ENCODE measurements around the gene EPM2A.

DNA sequence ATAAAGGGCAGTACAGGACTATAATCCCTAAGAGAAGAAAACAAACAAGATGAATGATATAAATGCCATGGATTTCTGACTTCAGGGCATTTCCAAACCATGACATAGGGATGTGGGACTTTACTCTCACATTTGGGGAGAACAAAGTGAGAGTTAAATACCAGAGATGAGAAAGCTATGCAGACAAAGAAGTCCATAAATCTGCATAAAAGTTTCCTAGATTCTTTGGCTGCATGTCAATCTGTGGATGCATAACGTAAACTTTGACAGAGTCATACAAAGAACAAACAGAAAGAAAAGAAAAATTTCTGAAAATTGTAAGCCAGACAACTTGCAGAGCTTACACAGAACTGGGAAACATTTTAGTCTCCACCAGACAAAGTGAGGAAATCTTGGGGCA is 11.7 kb downstream of the EPM2A start:
- TF ChIP-seq CTCF (IDR thresholded peaks at IDR 0.05) (no peak), POLR2A (IDR thresholded peaks at IDR 0.05) (no peak)

Data from right lobe of liver (tissue), 4 donors.